Panc1 (cell line): Measurements from ENCODE around the gene RGP1. TPM values are rescaled to one million over a fixed set of nuclear protein-coding genes. Genes with fewer than 3 reads are reported as not detected.

Source experiments
- ATAC-seq: fragments of 200-7000 bp; cut with Tn5 transposase; 2 replicates; pipeline ENCODE4 v1.9.1; 2020; ENCODE audit warnings: mild to moderate bottlenecking, moderate library complexity
- BruUV-seq: library from RNA; stranded (reverse); fragments of 400-500 nt; replicated peaks from 2 replicates; lab custom pipeline; 2021; lab: Mats Ljungman, UMichigan
- CTCF ChIA-PET: fragments of 300-600 bp; sonication (Branson Sonifier 250); formaldehyde crosslinking; loops from one replicate; lab custom pipeline; 2022; ENCODE audit warnings: antibody characterized with exemption; lab: Charles Lee
- POLR2A ChIA-PET: fragments of 300-600 bp; sonication (Branson Sonifier 250); formaldehyde crosslinking; loops from one replicate; lab custom pipeline; 2022; ENCODE audit warnings: antibody characterized with exemption; lab: Charles Lee
- DNase-seq: peaks from one replicate; pipeline ENCODE4 v3.0.0-alpha.2; 2010; ENCODE audit warnings: low read depth, low spot score
- H3K27ac ChIP-seq: 2 replicates; pipeline ENCODE4 v1.5.1; 2011; ENCODE audit warnings: mild to moderate bottlenecking, low read length, inconsistent platforms
- H3K27me3 ChIP-seq: fragments of 200-500 bp; sonication (Bioruptor generic); 2 replicates; pipeline ENCODE4 v1.6.0; 2014; ENCODE audit warnings: low read length, inconsistent platforms; ENCODE audit not compliant: control insufficient read depth, insufficient read depth
- H3K36me3 ChIP-seq: fragments of 200-500 bp; sonication (Bioruptor generic); 2 replicates; pipeline ENCODE4 v1.5.1; 2014; ENCODE audit warnings: inconsistent platforms, mild to moderate bottlenecking, low read length, moderate library complexity; ENCODE audit not compliant: control insufficient read depth, insufficient read depth
- H3K4me1 ChIP-seq: 2 replicates; pipeline ENCODE4 v1.5.1; 2011; ENCODE audit warnings: inconsistent platforms, mild to moderate bottlenecking, low read length, moderate library complexity; ENCODE audit not compliant: control insufficient read depth, insufficient read depth
- H3K4me3 ChIP-seq, 2 experiments: 2 replicates each; pipeline ENCODE4 v1.5.1; 2011 to 2012; ENCODE audit warnings: low read depth in 2 of 2, low read length in 2 of 2, mild to moderate bottlenecking in 2 of 2, inconsistent platforms in 1 of 2, moderate library complexity in 1 of 2
- H3K9me3 ChIP-seq: fragments of 200-500 bp; sonication (Bioruptor generic); 2 replicates; pipeline ENCODE4 v1.5.1; 2014; ENCODE audit warnings: low read depth, mild to moderate bottlenecking, inconsistent platforms, low read length, moderate library complexity; ENCODE audit not compliant: control insufficient read depth, insufficient read depth
- CTCF ChIP-seq: fragments of 450-650 bp; IDR thresholded peaks from 2 replicates; pipeline ENCODE4 v1.5.1; 2017; ENCODE audit warnings: mild to moderate bottlenecking
- POLR2AphosphoS5 ChIP-seq: IDR thresholded peaks from 2 replicates; pipeline ENCODE4 v1.6.1; 2012; ENCODE audit warnings: mild to moderate bottlenecking, low read depth, low read length, moderate library complexity
- REST ChIP-seq, 2 experiments: IDR thresholded peaks; 2 replicates each; pipeline ENCODE4 v1.6.1; 2011 to 2012; ENCODE audit warnings: low read depth in 2 of 2, control low read depth in 1 of 2, low read length in 1 of 2, mild to moderate bottlenecking in 1 of 2, moderate library complexity in 1 of 2; ENCODE audit not compliant: insufficient read depth in 1 of 2
- SIN3A ChIP-seq: IDR thresholded peaks from 2 replicates; pipeline ENCODE4 v1.6.1; 2012; ENCODE audit warnings: low read depth, mild to moderate bottlenecking, low read length, moderate library complexity, borderline replicate concordance; ENCODE audit not compliant: insufficient read depth
- TCF7L2 ChIP-seq: IDR thresholded peaks from 2 replicates; pipeline ENCODE4 v1.6.1; 2011; ENCODE audit warnings: mild to moderate bottlenecking, low read depth, low read length, inconsistent platforms
- in situ Hi-C: cut with HindIII; loops from 2 replicates; pipeline ENCODE4 v1.10.0; 2016; ENCODE audit warnings: low sequenced_read_pairs, low pct_unique_long_range_greater_than_20kb
- intact Hi-C: fragments of 100-400 bp; cut with micrococcal nuclease; formaldehyde crosslinking; loops from one replicate; pipeline ENCODE4 v1.10.0; 2022; ENCODE audit not compliant: unreplicated experiment
- total RNA-seq: library from RNA; stranded (reverse); gene quantifications from one replicate; pipeline ENCODE4 v1.2.1, GENCODE V29; 2021; ENCODE audit not compliant: unreplicated experiment

RGP1 gene
- total RNA-seq, 1 experiment from 2014 or later: 43.3 TPM

DNA sequence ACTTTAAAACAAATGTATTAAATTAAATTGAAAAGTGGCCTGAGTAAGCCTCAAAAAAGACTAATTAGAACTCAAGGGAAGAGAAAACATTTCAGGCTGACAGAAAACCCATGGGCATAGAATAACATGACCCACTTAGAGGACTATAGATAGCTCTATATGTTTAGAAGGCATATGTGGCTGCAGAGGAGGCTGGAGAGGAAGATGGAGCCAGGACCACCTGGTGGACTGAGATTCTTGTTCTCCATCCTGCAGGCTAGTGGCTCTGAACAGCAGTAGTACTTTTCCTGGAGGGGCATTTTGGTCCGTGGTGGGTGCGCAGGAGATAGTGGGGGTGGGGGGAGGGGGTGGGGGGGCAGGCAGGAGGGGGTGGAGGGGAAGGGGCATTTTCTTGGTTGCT lies 32.0 kb downstream of the RGP1 start:
- DNase-seq (no peak), ATAC-seq (no peak)
- H3K4me3 ChIP-seq: no peak overlapping the region
- no peaks in the 10 kb centered on the region for H3K9me3 ChIP-seq
- no TSS peak for BruUV-seq
- intact Hi-C loops: no loop called here
- ChIA-PET POLR2A (interaction anchor here (0.7 kb wide), 2 partner anchors 98 to 138 kb away, joined by 7 to 10 read pairs; no protein-coding TSS in a partner anchor), CTCF (no interaction called here)
- H3K27ac ChIP-seq: no peak overlapping the region
- no peaks in the 10 kb centered on the region for H3K27me3 ChIP-seq
- H3K4me1 ChIP-seq: no peaks in the 10 kb centered on the region
- H3K36me3 ChIP-seq: no peaks in the 10 kb centered on the region
- TF ChIP-seq TCF7L2 (no peak), REST (IDR thresholded peaks at IDR 0.05; ENCODE audit: insufficient read depth in 1 of 2, low read depth in 2 of 2, low read length in 1 of 2) (no peak), POLR2AphosphoS5 (no peak), SIN3A (no peak), CTCF (no peak)
- in situ Hi-C loops: no loop called here

GRCh38 chr9:35783418-35783817 lies 34.3 kb downstream of the RGP1 start:
- Histone ChIP-seq H3K4me1 (no peaks in the 10 kb centered on the region), H3K4me3 (no peak overlapping the region), H3K36me3 (no peaks in the 10 kb centered on the region), H3K9me3 (no peaks in the 10 kb centered on the region), H3K27ac (no peak overlapping the region), H3K27me3 (no peaks in the 10 kb centered on the region)
- ATAC-seq (no peak), DNase-seq (no peak)
- CTCF ChIA-PET: no interaction called here
- BruUV-seq: no TSS peak
- POLR2A ChIA-PET: no interaction called here
- intact Hi-C loops (no loop called here), in situ Hi-C loops (no loop called here)
- TF ChIP-seq TCF7L2 (no peak), SIN3A (no peak), CTCF (no peak), REST (IDR thresholded peaks at IDR 0.05; ENCODE audit: insufficient read depth in 1 of 2, low read depth in 2 of 2, low read length in 1 of 2) (no peak), POLR2AphosphoS5 (no peak)
